Diencephalon (tissue), 1 donor: ENCODE measurements around the gene C3orf80. TPM values are rescaled to one million over a fixed set of nuclear protein-coding genes. Genes with fewer than 3 reads are reported as not detected.

Experiments used
- total RNA-seq: library from RNA; depleted of rRNA; stranded (reverse); fragments of >200 nt; gene quantifications from one replicate; pipeline ENCODE4 v1.2.3, GENCODE V29; 2014

C3orf80 gene
- total RNA-seq, result 2.5 TPM

GRCh38 chr3:160225176-160226025, at the start of gene C3orf80:
Gene C3orf80, plus strand, starts transcription at chr3:160225422. Its CDS starts 214 bp downstream, at chr3:160225636.

Other genes with a start within 250 kb of the C3orf80 start
- gene IL12A, start 236.6 kb upstream of the C3orf80 start, total RNA-seq, result 1.4 TPM
- gene IFT80, start 173.8 kb downstream of the C3orf80 start, total RNA-seq, result 65.3 TPM
- gene SMC4, start 174.2 kb downstream of the C3orf80 start, total RNA-seq, result 44.3 TPM
- gene TRIM59, start 224.4 kb downstream of the C3orf80 start, total RNA-seq, result 14.5 TPM